ENCODE results near the gene CDH8. TPM values are rescaled to one million over a fixed set of nuclear protein-coding genes. Genes with fewer than 3 reads are reported as not detected.

The CDH8 gene
- total and polyA plus RNA-seq, 7 donors = 0.13 to 3.9 (median 0.83) TPM; not detected in 2

GRCh38 chr16:62020681-62021080, 15.6 kb downstream of the CDH8 start:
- 69 to 72% methylated on average over 6 of the region's 6 CpGs for WGBS, 2 donors
- Histone ChIP-seq H3K4me1 (no peaks in the 10 kb centered on the region), H3K4me3 (no peak overlapping the region), H3K9me3 (no peaks in the 10 kb centered on the region), H3K27me3 (no peaks in the 10 kb centered on the region), H3K36me3 (no peaks in the 10 kb centered on the region), H3K27ac (no peak overlapping the region)
- TF ChIP-seq CTCF (IDR thresholded peaks at IDR 0.05) (no peak), EP300 (IDR thresholded peaks at IDR 0.05) (no peak), POLR2AphosphoS5 (IDR thresholded peaks at IDR 0.05) (no peak), POLR2A (IDR thresholded peaks at IDR 0.05) (no peak)
- DNase-seq = no peak
- intact Hi-C loops (cut with DNase I) = no loop called here

GRCh38 chr16:62019851-62020250, 16.4 kb downstream of the CDH8 start:
- H3K36me3 ChIP-seq = no peaks in the 10 kb centered on the region
- TF ChIP-seq POLR2AphosphoS5 (IDR thresholded peaks at IDR 0.05) = no peak
- no peak for TF ChIP-seq CTCF (IDR thresholded peaks at IDR 0.05)
- no peak for TF ChIP-seq EP300 (IDR thresholded peaks at IDR 0.05)
- TF ChIP-seq POLR2A (IDR thresholded peaks at IDR 0.05) = no peak
- H3K27me3 ChIP-seq = no peaks in the 10 kb centered on the region
- no peak overlapping the region for H3K27ac ChIP-seq
- no peak for DNase-seq
- no peaks in the 10 kb centered on the region for H3K9me3 ChIP-seq
- no peaks in the 10 kb centered on the region for H3K4me1 ChIP-seq
- intact Hi-C loops (cut with DNase I) = no loop called here
- WGBS, 2 donors = 70 to 76% methylated on average over 1 of the region's 1 CpG
- H3K4me3 ChIP-seq = no peak overlapping the region

- 82 to 88% methylated on average over 15 of the region's 15 CpGs for WGBS, 2 donors
- no peak overlapping the region for H3K27ac ChIP-seq
- H3K4me1 ChIP-seq = peaks cover 0 to 5% (median 2%) of the 10 kb centered on the region in 4 donors
- H3K27me3 ChIP-seq = no peaks in the 10 kb centered on the region
- DNase-seq = no peak
- TF ChIP-seq POLR2AphosphoS5 (IDR thresholded peaks at IDR 0.05) (no peak), CTCF (IDR thresholded peaks at IDR 0.05) (no peak), POLR2A (IDR thresholded peaks at IDR 0.05) (no peak), EP300 (IDR thresholded peaks at IDR 0.05) (no peak)
- H3K36me3 ChIP-seq = no peaks in the 10 kb centered on the region
- no peak overlapping the region for H3K4me3 ChIP-seq
- intact Hi-C loops (cut with DNase I) = no loop called here
- H3K9me3 ChIP-seq = no peaks in the 10 kb centered on the region
Measured at GRCh38 chr16:62018301-62019060, 17.8 kb downstream of the CDH8 start.

GRCh38 chr16:62014319-62014923, 21.8 kb downstream of the CDH8 start:
- Histone ChIP-seq H3K4me1 (peaks cover 0 to 5% (median 2%) of the 10 kb centered on the region in 4 donors), H3K27me3 (no peaks in the 10 kb centered on the region), H3K36me3 (no peaks in the 10 kb centered on the region), H3K4me3 (no peak overlapping the region), H3K9me3 (no peaks in the 10 kb centered on the region), H3K27ac (no peak overlapping the region)
- no peak for DNase-seq
- intact Hi-C loops (cut with DNase I) = no loop called here
- 79 to 82% methylated on average over 8 of the region's 8 CpGs for WGBS, 2 donors
- no peak for TF ChIP-seq POLR2AphosphoS5 (IDR thresholded peaks at IDR 0.05)

- intact Hi-C loops (cut with DNase I) = no loop called here
- WGBS, 2 donors = 80 to 86% methylated on average over 4 of the region's 4 CpGs
- Histone ChIP-seq H3K9me3 (no peaks in the 10 kb centered on the region), H3K27ac (no peak overlapping the region), H3K4me3 (no peak overlapping the region), H3K27me3 (no peaks in the 10 kb centered on the region), H3K36me3 (no peaks in the 10 kb centered on the region), H3K4me1 (peaks cover 0 to 5% (median 2%) of the 10 kb centered on the region in 4 donors)
- DNase-seq = no peak
- TF ChIP-seq POLR2AphosphoS5 (IDR thresholded peaks at IDR 0.05) (no peak), EP300 (IDR thresholded peaks at IDR 0.05) (no peak), CTCF (IDR thresholded peaks at IDR 0.05) (no peak), POLR2A (IDR thresholded peaks at IDR 0.05) (no peak)
Measured at GRCh38 chr16:62010186-62010585, 26.1 kb downstream of the CDH8 start.
